T-helper 9 cell (primary cell): ENCODE data around the gene CDKN2A.

Source experiments
- DNase-seq: peaks from one replicate; pipeline ENCODE4 v3.0.0-alpha.2; 2020
- total RNA-seq, 2 donors: gene quantifications; one replicate each; lab custom pipeline; 2026; lab: John Stamatoyannopoulos, UW

Gene CDKN2A
- total RNA-seq = 1.5 to 1.7 reads per million in 2 donors

DNA sequence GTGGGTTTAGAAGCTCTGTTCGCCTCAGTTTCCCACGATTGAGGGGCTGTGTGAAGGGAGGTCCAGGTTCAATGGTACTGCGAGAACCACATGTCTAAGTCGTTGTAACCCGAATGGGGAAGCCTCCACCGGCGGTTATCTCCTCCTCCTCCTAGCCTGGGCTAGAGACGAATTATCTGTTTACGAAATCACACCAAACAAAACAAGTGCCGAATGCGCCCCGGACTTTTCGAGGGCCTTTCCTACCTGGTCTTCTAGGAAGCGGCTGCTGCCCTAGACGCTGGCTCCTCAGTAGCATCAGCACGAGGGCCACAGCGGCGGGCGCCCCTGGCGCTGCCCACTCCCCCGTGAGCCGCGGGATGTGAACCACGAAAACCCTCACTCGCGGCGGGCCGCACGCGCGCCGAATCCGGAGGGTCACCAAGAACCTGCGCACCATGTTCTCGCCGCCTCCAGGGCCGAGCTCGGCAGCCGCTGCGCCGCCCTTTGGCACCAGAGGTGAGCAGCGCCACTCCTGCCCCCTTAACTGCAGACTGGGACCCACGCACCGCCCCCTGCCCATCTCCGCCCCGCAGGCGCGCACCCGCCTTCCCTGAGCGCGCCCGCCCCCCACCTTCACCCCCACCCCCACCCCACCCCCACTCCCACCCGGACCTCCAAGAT, at the start of gene CDKN2A:
Gene CDKN2A (minus strand): TSS at position 500 of the 663 bp plus-strand sequence.
- DNase-seq = peak; percentile 44

DNA sequence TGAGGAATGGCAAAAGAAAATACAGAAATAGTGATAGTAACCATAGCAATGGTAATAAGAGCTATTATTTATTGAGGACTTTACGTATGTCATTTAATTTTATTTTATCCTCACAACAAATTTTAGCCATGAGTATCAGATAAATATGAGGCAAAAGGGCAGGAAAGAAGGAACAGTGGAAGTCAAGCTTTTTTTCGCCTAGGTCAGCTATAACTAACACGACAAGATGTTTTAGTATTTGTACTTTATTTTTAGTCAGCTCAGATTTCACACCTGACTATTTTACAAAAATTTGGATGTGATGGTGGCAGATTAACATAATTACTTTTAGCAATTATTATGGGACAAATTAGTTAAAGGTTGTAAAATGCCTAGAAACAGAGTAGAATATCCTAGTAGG, 49.7 kb upstream of the CDKN2A start:
- no peak for DNase-seq

DNA sequence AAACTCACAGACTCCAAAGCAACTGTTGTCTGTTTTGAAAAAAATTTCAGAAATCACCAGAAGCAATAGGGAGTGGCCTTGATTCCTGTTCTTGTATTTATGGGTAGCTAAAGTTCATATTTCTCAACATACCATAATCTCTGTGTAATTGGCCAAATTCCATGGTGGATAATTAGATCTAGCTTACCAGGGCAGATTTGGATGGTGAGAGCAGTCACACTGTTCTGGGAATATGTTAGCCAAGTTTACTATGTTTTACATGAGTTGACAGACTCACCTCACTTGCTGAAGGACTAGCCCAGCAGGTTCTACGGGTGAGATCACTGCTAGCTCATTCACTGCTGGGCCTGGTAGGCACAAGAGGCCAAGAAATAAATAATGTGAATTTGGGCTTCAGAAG, 47.6 kb upstream of the CDKN2A start:
- no peak for DNase-seq

DNA sequence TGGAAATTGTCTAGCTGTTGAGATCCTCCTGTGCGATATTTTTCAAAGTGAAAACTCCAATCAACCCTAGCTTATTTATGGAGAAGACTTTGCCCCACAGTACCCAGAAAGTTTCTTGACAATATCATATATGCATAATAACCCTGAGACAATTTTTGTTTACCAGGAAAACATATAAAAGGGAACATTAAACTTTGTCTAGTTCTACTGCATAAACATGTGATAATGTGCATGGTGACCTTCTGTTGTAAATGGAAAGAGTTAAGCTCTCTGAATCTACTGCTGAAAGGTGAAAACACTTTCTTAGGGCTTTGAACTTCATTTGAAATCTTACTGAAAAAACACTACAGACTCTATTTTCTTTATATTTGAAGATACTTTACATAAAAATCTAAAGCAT, 47.2 kb upstream of the CDKN2A start:
- DNase-seq = no peak

- DNase-seq = no peak
These were observed 46.6 kb upstream of the CDKN2A start for GRCh38 chr9:22040760-22041159.

- no peak for DNase-seq
These were observed 45.1 kb upstream of the CDKN2A start for GRCh38 chr9:22039258-22039657.

DNA sequence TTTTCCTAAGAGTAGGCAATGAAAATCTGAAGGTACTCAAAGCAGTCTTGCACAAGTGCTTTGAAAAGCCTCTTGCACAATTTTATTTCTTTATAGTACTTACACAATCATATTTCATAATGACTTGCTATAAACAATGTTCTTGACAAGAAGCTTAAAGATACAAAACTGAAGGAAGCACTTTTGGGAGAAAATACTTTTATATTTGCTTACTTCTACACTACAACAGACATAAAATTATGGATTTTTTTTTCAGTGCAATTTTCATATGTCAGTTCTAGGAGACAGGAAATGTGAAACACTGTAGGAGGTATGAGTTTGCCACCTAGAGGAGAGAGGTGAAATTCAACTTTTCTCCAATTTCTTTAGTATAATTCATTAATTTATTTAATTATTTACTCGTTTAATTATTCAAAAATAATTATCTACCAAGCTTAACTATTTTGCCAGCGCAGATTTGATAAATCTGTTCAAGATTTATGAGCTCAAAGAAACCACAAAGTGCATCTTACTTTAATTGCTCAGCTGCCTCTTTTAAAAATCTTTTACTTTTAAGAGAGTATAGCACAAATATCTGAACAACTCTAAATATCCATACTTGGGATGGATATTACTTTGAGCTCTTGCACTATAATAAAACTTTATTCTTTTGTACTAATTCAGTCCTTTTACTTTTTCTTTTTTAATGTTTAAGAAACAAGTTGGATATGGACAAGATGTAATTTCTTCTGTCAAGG, 43.9 kb upstream of the CDKN2A start:
- DNase-seq = no peak

- DNase-seq = no peak
These were observed 42.9 kb upstream of the CDKN2A start for GRCh38 chr9:22036866-22037626.

GRCh38 chr9:22035591-22036011, 41.4 kb upstream of the CDKN2A start:
- no peak for DNase-seq

DNA sequence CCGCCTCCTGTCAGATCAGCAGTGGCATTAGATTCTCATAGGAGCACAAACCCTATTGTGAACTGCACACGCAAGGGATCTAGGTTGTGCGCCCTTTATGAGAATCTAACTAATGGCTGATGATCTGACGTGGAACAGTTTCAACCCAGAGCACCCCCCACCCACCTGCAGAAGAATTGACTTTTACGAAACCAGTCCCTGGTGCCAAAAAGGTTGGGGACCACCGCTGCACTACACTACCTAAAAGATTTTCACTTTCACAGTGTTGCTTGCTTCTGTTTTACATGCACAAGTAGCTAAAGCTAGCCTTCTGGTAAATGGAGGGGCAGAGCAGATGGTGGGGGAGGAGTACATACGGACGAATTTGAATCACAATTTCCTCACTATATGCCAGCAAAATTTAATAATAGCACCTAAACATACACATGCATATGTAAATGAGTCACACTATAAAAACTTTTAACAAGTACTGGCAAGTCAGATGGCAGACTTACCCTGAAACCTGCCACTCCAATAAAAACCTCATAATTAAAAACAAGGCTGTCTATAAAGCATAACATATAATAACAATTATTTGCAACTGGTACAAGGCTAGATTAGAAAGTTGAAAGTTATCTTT, 38.9 kb upstream of the CDKN2A start:
- no peak for DNase-seq

DNA sequence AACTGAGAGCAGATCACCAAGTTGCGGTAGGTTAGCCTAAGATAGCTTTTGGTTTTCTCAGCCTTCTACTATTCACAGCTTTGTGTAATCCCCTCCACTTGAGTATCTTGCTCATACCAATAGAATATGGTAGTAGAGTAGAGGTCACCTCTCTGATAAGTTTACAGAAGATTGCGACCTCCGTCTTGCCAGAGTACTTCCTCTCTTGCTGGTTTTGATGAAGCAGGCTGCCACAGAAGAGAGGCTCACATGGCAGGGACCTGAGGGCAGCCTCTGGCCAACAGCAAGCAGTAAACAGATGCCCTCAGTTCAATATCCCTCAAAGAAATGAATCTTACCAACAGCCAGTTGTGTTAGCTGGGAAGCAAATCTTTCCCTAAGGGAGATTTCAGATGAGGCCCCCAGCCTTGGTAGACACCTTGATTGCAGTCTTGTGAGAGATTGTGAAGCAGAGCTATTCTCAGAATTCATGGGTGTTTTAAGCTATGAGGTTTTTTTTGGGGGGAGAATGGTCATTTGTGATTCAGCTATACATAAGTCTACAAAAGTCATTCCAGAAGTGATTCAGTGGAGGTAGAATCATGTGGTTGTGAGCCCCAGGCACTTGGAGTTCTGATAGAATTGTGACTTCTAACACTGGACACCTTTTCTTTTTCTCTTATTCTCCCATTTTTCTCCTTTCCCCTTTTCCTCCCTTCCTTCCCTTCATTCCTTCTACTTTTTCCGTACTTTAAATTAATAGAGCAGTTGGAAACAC, 37.6 kb upstream of the CDKN2A start:
- no peak for DNase-seq

DNA sequence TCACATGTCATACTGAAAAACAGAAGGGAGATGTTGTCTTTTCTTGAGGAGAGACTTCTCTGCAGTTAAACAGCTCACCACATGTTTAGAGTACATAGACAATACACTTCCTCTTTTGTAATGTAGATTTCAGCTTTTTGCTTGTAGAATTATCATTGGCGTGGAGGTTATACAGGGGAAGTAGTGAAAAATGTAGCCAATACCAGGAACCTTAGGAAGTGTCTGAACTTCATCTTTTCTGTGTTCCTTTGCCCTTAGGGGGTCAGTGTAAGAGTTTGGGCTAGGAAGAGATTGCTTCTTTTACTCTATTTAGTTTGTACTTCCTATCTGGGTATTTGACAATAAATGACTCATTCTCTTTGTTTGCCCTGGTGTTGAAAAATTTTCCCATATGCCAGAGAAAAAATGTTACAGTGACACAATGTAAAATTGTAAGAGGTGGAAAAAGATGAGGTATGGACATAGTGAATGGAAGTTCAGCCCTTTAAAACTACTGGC, 36.0 kb upstream of the CDKN2A start:
- no peak for DNase-seq

GRCh38 chr9:22029231-22029630, 35.0 kb upstream of the CDKN2A start:
- DNase-seq = no peak

DNA sequence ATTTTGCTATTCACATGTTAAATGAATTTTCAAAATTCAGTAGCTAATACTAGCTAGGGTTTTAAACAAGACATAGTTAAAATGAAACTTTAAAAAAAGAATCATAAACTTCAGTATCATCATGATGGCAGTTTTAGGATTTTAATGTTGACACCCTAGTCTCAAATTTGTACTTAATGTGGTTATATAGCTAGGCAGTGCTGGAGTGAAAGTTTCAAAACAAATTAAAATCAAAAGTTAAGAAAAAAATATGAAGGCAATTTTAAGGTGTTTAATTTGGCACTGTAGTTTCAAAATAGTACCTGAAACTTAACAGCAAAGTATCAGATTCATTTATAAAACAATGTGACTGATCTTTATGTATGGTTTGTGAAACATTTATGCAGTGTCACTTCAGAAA, 34.2 kb upstream of the CDKN2A start:
- DNase-seq = no peak

- no peak for DNase-seq
These were observed 32.5 kb upstream of the CDKN2A start for GRCh38 chr9:22026696-22027095.

DNA sequence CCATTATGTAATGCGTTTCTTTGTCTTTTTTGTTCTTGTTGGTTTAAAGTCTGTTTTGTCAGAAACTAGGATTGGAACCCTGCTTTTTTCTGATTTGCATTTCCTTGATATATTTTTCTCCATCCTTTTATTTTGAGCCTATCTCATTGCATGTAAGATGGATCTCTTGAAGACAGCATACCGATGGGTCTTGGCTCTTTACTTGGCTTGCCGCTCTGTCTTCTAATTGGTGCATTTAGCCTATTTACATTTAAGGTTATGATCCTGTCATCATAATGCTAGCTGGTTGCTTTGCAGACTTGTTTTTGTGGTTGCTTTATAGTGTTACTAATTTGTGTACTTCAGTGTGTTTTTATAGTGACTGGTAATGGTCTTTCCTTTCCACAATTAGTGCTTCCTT, 28.2 kb upstream of the CDKN2A start:
- DNase-seq = no peak

GRCh38 chr9:22010866-22011625, 16.9 kb upstream of the CDKN2A start:
- DNase-seq = no peak

- no peak for DNase-seq
These were observed 15.3 kb upstream of the CDKN2A start for GRCh38 chr9:22009506-22009867.

- peak; percentile 63 for DNase-seq
These were observed 14.7 kb upstream of the CDKN2A start, which contains the start of gene CDKN2B for GRCh38 chr9:22008717-22009505. Gene CDKN2B, minus strand, starts transcription at chr9:22009305. Its CDS starts 352 bp downstream, at chr9:22008953.

GRCh38 chr9:22008384-22008716, 14.2 kb upstream of the CDKN2A start:
- no peak for DNase-seq
